WTC11 (cell line): Measurements from ENCODE around the gene GBF1.

ENCODE experiments used
- CREB1 ChIP-seq: sonication (generic); formaldehyde crosslinking; IDR thresholded peaks from 2 replicates; pipeline ENCODE4 v1.8.0; 2023; ENCODE audit warnings: mild to moderate bottlenecking, missing genetic modification reagents
- CTCF ChIP-seq: fragments of 200-600 bp; IDR thresholded peaks from 2 replicates; pipeline ENCODE4 v1.8.0; 2022; ENCODE audit warnings: antibody characterized with exemption
- NR1H2 ChIP-seq: sonication (generic); formaldehyde crosslinking; IDR thresholded peaks from 2 replicates; pipeline ENCODE4 v1.9.0; 2021; ENCODE audit warnings: mild to moderate bottlenecking, moderate library complexity, missing genetic modification reagents
- TCF7 ChIP-seq: sonication (generic); formaldehyde crosslinking; IDR thresholded peaks from 2 replicates; pipeline ENCODE4 v1.8.0; 2022; ENCODE audit warnings: mild to moderate bottlenecking, low read depth, missing genetic modification reagents, moderate library complexity
- TF ChIP-seq, protein P1 (sequence below): sonication (generic); formaldehyde crosslinking; IDR thresholded peaks from 2 replicates; pipeline ENCODE4 v1.8.1; 2023; ENCODE audit warnings: mild to moderate bottlenecking, missing genetic modification reagents
- TF ChIP-seq, protein P2 (sequence below): sonication (generic); formaldehyde crosslinking; IDR thresholded peaks from 2 replicates; pipeline ENCODE4 v1.8.1; 2023; ENCODE audit warnings: mild to moderate bottlenecking, missing genetic modification reagents, moderate library complexity
- TF ChIP-seq, protein P3 (sequence below): sonication (generic); formaldehyde crosslinking; IDR thresholded peaks from 2 replicates; pipeline ENCODE4 v1.8.1; 2023; ENCODE audit warnings: mild to moderate bottlenecking, missing genetic modification reagents, moderate library complexity
- TF ChIP-seq, protein P4 (sequence below): sonication (generic); formaldehyde crosslinking; IDR thresholded peaks from 2 replicates; pipeline ENCODE4 v1.8.0; 2022; ENCODE audit warnings: mild to moderate bottlenecking, missing genetic modification reagents
- TF ChIP-seq, protein P5 (sequence below): sonication (generic); formaldehyde crosslinking; IDR thresholded peaks from 2 replicates; pipeline ENCODE4 v1.8.1; 2022; ENCODE audit warnings: low read depth, mild to moderate bottlenecking, moderate library complexity, missing genetic modification reagents, borderline replicate concordance
- TF ChIP-seq, protein P6 (sequence below): sonication (generic); formaldehyde crosslinking; IDR thresholded peaks from 2 replicates; pipeline ENCODE4 v1.8.1; 2023; ENCODE audit warnings: mild to moderate bottlenecking, missing genetic modification reagents

DNA sequence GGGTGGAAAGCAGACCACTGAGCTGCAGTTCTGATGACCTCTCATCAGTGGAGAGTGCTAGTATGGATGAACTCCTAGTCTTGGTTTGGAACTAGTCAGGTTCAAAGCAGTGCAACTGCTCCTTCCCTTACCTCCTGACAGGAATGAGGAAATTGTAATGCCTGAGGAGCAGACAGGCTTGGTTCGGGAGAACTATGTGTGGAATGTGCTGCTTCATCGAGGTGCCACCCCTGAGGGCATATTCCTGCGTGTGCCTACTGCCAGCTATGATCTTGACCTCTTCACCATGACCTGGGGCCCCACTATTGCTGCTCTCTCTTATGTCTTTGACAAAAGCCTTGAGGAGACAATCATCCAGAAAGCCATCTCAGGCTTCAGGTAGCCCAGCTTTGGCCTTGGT lies 122.7 kb downstream of the GBF1 start:
- no peak for TF ChIP-seq CREB1 (CRISPR knock-in tag)
- TF ChIP-seq, protein P1, sequence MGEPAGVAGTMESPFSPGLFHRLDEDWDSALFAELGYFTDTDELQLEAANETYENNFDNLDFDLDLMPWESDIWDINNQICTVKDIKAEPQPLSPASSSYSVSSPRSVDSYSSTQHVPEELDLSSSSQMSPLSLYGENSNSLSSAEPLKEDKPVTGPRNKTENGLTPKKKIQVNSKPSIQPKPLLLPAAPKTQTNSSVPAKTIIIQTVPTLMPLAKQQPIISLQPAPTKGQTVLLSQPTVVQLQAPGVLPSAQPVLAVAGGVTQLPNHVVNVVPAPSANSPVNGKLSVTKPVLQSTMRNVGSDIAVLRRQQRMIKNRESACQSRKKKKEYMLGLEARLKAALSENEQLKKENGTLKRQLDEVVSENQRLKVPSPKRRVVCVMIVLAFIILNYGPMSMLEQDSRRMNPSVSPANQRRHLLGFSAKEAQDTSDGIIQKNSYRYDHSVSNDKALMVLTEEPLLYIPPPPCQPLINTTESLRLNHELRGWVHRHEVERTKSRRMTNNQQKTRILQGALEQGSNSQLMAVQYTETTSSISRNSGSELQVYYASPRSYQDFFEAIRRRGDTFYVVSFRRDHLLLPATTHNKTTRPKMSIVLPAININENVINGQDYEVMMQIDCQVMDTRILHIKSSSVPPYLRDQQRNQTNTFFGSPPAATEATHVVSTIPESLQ (CRISPR knock-in tag): no peak
- TF ChIP-seq, protein P2, sequence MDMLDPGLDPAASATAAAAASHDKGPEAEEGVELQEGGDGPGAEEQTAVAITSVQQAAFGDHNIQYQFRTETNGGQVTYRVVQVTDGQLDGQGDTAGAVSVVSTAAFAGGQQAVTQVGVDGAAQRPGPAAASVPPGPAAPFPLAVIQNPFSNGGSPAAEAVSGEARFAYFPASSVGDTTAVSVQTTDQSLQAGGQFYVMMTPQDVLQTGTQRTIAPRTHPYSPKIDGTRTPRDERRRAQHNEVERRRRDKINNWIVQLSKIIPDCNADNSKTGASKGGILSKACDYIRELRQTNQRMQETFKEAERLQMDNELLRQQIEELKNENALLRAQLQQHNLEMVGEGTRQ (CRISPR knock-in tag): no peak
- TF ChIP-seq, protein P3, sequence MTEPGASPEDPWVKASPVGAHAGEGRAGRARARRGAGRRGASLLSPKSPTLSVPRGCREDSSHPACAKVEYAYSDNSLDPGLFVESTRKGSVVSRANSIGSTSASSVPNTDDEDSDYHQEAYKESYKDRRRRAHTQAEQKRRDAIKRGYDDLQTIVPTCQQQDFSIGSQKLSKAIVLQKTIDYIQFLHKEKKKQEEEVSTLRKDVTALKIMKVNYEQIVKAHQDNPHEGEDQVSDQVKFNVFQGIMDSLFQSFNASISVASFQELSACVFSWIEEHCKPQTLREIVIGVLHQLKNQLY (CRISPR knock-in tag): no peak
- no peak for TF ChIP-seq CTCF
- TF ChIP-seq NR1H2 (CRISPR knock-in tag): no peak
- TF ChIP-seq TCF7 (CRISPR knock-in tag): no peak
- TF ChIP-seq, protein P4, sequence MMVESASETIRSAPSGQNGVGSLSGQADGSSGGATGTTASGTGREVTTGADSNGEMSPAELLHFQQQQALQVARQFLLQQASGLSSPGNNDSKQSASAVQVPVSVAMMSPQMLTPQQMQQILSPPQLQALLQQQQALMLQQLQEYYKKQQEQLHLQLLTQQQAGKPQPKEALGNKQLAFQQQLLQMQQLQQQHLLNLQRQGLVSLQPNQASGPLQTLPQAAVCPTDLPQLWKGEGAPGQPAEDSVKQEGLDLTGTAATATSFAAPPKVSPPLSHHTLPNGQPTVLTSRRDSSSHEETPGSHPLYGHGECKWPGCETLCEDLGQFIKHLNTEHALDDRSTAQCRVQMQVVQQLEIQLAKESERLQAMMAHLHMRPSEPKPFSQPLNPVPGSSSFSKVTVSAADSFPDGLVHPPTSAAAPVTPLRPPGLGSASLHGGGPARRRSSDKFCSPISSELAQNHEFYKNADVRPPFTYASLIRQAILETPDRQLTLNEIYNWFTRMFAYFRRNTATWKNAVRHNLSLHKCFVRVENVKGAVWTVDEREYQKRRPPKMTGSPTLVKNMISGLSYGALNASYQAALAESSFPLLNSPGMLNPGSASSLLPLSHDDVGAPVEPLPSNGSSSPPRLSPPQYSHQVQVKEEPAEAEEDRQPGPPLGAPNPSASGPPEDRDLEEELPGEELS (CRISPR knock-in tag): no peak
- TF ChIP-seq, protein P5, sequence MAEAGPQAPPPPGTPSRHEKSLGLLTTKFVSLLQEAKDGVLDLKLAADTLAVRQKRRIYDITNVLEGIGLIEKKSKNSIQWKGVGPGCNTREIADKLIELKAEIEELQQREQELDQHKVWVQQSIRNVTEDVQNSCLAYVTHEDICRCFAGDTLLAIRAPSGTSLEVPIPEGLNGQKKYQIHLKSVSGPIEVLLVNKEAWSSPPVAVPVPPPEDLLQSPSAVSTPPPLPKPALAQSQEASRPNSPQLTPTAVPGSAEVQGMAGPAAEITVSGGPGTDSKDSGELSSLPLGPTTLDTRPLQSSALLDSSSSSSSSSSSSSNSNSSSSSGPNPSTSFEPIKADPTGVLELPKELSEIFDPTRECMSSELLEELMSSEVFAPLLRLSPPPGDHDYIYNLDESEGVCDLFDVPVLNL (CRISPR knock-in tag): no peak
- TF ChIP-seq, protein P6, sequence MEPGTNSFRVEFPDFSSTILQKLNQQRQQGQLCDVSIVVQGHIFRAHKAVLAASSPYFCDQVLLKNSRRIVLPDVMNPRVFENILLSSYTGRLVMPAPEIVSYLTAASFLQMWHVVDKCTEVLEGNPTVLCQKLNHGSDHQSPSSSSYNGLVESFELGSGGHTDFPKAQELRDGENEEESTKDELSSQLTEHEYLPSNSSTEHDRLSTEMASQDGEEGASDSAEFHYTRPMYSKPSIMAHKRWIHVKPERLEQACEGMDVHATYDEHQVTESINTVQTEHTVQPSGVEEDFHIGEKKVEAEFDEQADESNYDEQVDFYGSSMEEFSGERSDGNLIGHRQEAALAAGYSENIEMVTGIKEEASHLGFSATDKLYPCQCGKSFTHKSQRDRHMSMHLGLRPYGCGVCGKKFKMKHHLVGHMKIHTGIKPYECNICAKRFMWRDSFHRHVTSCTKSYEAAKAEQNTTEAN: no peak
